ENCODE results near the gene TECRL.

TECRL gene, protein sequence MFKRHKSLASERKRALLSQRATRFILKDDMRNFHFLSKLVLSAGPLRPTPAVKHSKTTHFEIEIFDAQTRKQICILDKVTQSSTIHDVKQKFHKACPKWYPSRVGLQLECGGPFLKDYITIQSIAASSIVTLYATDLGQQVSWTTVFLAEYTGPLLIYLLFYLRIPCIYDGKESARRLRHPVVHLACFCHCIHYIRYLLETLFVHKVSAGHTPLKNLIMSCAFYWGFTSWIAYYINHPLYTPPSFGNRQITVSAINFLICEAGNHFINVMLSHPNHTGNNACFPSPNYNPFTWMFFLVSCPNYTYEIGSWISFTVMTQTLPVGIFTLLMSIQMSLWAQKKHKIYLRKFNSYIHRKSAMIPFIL

DNA sequence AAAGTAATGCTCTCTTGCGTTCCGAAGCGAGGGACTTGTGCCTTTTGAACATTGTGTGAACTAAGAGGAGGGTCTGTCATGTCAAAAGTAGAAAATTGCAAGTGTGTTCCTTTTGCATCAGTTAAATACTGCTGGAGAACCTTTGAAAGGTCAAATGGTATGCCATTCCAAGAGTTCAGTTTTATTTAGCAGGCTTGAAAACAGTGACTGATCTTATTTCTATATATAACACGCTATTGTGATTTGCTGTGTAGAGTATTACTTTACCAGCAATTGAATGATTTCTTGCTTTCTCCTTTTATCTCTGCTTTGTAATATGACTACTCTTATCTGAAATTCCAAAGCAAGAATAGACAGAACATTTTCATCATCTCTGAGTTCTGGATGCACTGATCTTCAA, at the start of gene TECRL:
Gene TECRL, minus strand, starts transcription at position 151 of the 400 bp plus-strand sequence. Its CDS starts 99 bp downstream, at position 52.
- H3K4me3 ChIP-seq (ENCODE audit: low read depth, low read length), result no peak within 1 kb of the TSS
- DNase-seq (ENCODE audit: low read depth), result no peak

DNA sequence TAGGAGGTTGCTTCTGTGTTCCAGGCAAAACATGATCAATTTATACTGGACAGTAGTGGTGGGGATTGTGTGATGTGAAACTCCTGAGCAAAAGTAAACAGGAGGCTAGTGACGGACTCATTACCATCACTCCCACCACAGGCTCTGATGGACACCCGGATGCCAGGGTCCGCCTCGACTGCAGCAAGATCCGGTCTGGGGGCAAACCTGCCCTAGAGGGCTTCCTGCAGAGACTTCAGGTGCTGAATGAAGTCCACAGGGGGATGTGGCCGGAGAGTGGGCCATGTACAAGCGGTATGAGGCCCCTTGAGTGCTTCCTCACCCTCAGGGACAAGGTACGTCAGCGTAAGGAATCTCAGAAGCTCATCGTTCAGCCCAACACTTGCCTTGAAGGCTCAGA, 23.4 kb upstream of the TECRL start:
- DNase-seq (ENCODE audit: low read depth), result no peak
- no peak overlapping the region for H3K4me3 ChIP-seq (ENCODE audit: low read depth, low read length)

DNA sequence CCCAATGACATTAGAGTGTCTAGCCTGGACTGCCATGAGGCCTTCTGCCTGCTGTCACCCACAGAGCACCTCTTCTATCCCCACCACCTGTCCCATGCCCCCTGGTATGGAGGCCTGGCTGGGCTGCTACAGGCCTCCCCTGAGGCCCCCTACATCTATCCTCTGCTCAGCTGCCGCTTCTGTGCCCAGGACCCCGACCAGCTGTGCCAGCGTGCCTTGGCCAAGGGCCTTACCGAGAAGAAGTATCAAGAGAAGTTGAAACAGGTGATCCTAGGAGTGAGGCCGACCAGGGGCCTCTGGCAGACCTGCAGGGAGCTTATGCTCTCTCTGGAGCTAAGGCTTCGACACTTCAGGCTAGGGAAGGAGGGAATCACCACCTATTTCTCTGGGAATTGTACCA, 21.7 kb upstream of the TECRL start:
- no peak for DNase-seq (ENCODE audit: low read depth)

GRCh38 chr4:64417974-64418373, 8.7 kb upstream of the TECRL start:
- peak; percentile 6 for DNase-seq (ENCODE audit: low read depth)
- H3K4me3 ChIP-seq (ENCODE audit: low read depth, low read length), result no peak overlapping the region

More for the DNA sequence above, 21.7 kb upstream of the TECRL start:
- H3K4me3 ChIP-seq (ENCODE audit: low read depth, low read length), result no peak overlapping the region

GRCh38 chr4:64407000-64407399, 2.2 kb downstream of the TECRL start:
- H3K4me3 ChIP-seq (ENCODE audit: low read depth, low read length), result no peak overlapping the region
- no peak for DNase-seq (ENCODE audit: low read depth)

DNA sequence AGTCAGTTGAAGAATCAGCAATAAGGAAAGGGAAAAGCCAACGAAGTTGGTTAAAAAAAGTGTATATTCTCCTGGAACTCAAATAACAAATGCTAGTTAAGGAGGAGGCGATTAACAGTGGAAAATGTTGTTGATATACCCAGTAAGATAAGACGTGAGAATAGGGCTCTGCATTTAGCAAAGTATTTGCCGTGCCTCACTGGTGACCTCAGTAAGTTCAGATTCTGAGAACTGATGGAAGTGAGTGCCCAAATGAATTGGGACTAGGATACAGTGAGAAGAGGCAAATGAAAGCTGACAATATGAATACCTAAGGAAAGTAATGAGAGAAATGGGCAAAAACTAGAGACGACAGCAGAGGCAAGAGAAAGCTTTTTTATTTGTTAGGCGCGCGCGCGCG, 3.5 kb downstream of the TECRL start:
- H3K4me3 ChIP-seq (ENCODE audit: low read depth, low read length), result no peak overlapping the region
- DNase-seq (ENCODE audit: low read depth), result no peak

DNA sequence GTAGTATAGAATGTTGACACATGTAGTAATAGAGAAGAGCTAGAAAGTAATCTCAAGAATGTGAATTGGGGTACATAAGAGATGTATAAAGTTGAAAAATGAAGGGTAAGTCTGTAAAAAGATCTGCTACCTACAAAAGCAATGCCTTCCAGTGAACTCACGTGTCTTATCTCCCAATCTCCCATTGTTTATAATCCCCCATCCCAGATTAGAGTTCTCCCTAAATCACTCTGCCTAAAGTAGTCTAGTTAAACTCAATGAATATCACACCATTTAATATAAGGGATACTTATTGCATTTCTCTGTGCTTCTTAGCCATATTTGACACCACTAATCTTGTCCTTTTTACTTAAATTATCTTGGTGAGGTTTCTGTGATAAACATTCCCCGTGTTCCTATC, 6.6 kb downstream of the TECRL start:
- DNase-seq (ENCODE audit: low read depth), result no peak
- H3K4me3 ChIP-seq (ENCODE audit: low read depth, low read length), result no peak overlapping the region

GRCh38 chr4:64399313-64400109, 9.7 kb downstream of the TECRL start:
- DNase-seq (ENCODE audit: low read depth), result no peak
- no peak overlapping the region for H3K4me3 ChIP-seq (ENCODE audit: low read depth, low read length)

GRCh38 chr4:64394469-64394868, 14.8 kb downstream of the TECRL start:
- no peak overlapping the region for H3K4me3 ChIP-seq (ENCODE audit: low read depth, low read length)
- no peak for DNase-seq (ENCODE audit: low read depth)

- H3K4me3 ChIP-seq (ENCODE audit: low read depth, low read length), result no peak overlapping the region
- DNase-seq (ENCODE audit: low read depth), result no peak
These were observed 21.0 kb downstream of the TECRL start for GRCh38 chr4:64388252-64388651.

DNA sequence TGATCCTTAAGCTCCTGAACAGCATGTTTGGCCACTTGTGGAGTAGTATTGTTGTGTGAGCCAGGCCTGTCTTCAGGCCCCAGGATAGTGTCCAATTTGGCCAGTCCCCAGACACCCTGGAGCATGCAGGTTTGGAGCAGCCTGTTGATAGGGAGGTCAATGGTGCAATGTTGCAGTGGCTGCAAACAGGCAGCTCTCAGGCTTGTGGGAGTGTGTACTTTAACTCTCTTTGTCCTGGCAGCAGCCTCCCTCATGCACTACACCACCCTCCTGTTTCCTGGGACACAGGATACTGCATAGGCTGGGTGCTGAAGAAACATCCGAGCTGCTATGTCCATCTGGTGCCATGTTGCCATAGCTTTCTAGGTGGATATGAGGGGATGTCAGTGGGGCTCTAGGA, 24.0 kb downstream of the TECRL start:
- H3K4me3 ChIP-seq (ENCODE audit: low read depth, low read length), result no peak overlapping the region
- no peak for DNase-seq (ENCODE audit: low read depth)

DNA sequence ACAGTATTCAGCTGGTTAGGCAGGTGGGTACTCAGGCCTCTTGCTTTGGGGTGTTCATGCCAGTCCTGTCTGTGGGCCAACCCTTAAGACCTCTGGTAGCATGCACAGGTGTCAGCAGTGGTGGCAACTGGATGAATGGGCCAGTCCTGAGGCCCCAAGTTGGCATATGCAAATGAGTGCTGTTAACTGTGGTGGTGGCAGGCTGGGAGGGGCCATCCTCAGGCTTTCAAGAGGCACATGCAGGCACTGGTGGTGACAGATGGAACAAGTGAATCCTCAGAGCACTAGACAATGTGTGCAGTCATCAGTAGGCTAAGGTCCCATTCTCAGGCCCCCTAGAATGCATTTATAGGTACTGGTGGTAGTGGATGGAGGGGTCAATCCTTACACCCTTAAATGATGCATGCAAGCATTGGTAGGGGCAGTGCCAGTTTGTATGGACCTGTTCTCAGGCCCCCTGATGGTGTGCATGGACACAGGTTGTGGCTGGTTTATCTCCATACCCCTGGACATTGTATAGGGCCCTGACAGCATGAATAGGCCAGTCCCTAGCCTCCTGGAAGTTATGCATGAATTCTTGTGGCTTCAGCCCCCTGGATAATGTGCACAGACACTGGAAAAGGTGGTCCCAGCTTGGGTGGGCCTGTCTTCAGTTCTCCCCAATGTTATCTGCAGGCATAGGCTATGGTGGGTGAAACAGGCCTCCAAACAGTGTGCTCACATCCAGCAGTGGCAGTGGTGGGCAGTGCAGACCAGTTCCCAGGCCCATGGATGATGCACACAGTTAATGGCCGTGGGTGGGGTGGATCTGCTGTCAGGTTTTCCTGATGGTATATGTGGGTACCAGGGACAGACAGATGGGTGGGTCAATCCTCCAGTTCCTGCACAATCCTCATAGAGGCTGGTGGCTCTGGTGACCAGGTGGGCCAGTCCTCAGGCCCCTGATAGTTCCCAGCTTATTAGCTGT, 24.7 kb downstream of the TECRL start:
- DNase-seq (ENCODE audit: low read depth), result no peak
- no peak overlapping the region for H3K4me3 ChIP-seq (ENCODE audit: low read depth, low read length)

- DNase-seq (ENCODE audit: low read depth), result no peak
- H3K4me3 ChIP-seq (ENCODE audit: low read depth, low read length), result no peak overlapping the region
These were observed 40.5 kb downstream of the TECRL start for GRCh38 chr4:64368741-64369140.

- H3K4me3 ChIP-seq (ENCODE audit: low read depth, low read length), result no peak overlapping the region
- no peak for DNase-seq (ENCODE audit: low read depth)
These were observed 47.9 kb downstream of the TECRL start for GRCh38 chr4:64361399-64361740.

- no peak overlapping the region for H3K4me3 ChIP-seq (ENCODE audit: low read depth, low read length)
- no peak for DNase-seq (ENCODE audit: low read depth)
These were observed 48.4 kb downstream of the TECRL start for GRCh38 chr4:64360664-64361398.

- DNase-seq (ENCODE audit: low read depth), result no peak
- no peak overlapping the region for H3K4me3 ChIP-seq (ENCODE audit: low read depth, low read length)
These were observed 49.8 kb downstream of the TECRL start for GRCh38 chr4:64359489-64359888.

- H3K4me3 ChIP-seq (ENCODE audit: low read depth, low read length), result no peak overlapping the region
- DNase-seq (ENCODE audit: low read depth), result no peak
These were observed 55.3 kb downstream of the TECRL start for GRCh38 chr4:64353904-64354303.

DNA sequence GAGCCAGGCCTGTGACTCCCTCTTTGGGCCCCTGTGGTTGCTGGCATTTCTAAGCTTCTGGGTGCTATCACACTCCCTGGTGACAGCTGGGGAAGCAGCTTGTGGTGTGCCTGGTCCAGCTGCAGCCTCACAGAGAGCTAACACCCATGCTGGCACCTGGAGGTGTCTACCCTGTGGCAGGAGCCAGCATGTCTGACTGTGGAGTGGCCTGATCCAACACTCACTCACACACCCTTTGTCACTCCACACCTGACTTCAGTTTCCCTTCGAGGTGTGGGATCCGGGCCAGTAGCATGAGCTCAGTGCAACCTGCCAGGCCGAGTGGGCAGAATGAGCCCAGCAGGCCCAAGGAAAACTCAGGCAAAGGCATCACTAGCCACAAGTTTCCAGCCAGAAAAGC, 67.5 kb downstream of the TECRL start:
- no peak for DNase-seq (ENCODE audit: low read depth)
- H3K4me3 ChIP-seq (ENCODE audit: low read depth, low read length), result no peak overlapping the region

Data from skeletal muscle cell (primary cell).